ENCODE measurements around the gene TUBA1B.
"Not testable (repeated sequence)": the region's sequence is repeated elsewhere in the genome, so short reads cannot be mapped to it uniquely, and the experiment has no call there.

Gene TUBA1B

GRCh38 chr12:49133014-49133413, 1.8 kb upstream of the TUBA1B start:
- TF ChIP-seq CTCF (conservative IDR thresholded peaks at IDR 0.05), result no peak
- peak overlapping the region; percentile 98; the same call in 1 of the 2 replicates for H3K27ac ChIP-seq

- no peak for TF ChIP-seq CTCF (conservative IDR thresholded peaks at IDR 0.05)
- peak overlapping the region; percentile 98 for H3K27ac ChIP-seq
Measured at GRCh38 chr12:49131894-49132461, 783 bp upstream of the TUBA1B start.

- peak; percentile 98 for TF ChIP-seq CTCF (conservative IDR thresholded peaks at IDR 0.05)
- H3K27ac ChIP-seq, result peak overlapping the region; percentile 98
Measured at GRCh38 chr12:49130151-49131050, 794 bp downstream of the TUBA1B start.

GRCh38 chr12:49129332-49130150, 1.7 kb downstream of the TUBA1B start:
- peak overlapping the region; percentile 98 for H3K27ac ChIP-seq
- no peak for TF ChIP-seq CTCF (conservative IDR thresholded peaks at IDR 0.05)

GRCh38 chr12:49127971-49128370, 3.2 kb downstream of the TUBA1B start:
- not testable (repeated sequence) for H3K27ac ChIP-seq

GRCh38 chr12:49126852-49127763, 4.1 kb downstream of the TUBA1B start:
- H3K27ac ChIP-seq, result no peak overlapping the region
- TF ChIP-seq CTCF (conservative IDR thresholded peaks at IDR 0.05), result no peak

GRCh38 chr12:49121047-49121696, 10.0 kb downstream of the TUBA1B start:
- peak; percentile 85 for TF ChIP-seq CTCF (conservative IDR thresholded peaks at IDR 0.05)
- H3K27ac ChIP-seq, result no peak overlapping the region
